NCI-H1930 (cell line): ENCODE results near the gene NEK9.
A peak's percentile ranks its signal among the peaks of the same experiment; 100 is the strongest.
"Not testable (repeated sequence)": the region's sequence is repeated elsewhere in the genome, so short reads cannot be mapped to it uniquely, and the experiment has no call there.

Experiments used
- DNase-seq, 2 experiments: peaks; one replicate each; lab custom pipeline; 2025; lab: John Stamatoyannopoulos, UW

The NEK9 gene

DNA sequence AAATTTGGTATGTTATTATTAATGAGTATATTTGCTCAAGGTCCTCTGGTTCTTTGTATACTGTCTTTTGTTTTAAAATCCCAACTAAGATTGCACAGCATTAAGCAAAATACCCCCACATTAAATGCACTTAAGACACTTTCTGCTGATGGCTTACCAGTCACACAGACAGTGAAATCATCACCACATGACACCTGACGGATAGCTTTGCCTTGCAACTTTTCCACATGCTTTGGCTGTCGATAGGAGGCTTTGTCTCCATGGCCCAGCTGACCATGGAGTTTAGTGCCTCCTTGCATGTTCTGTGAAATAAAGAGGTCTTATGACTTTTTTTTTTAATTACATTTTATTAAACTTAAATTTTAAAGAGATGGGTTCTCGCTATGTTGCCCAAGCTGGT, 19.7 kb downstream of the NEK9 start:
- no peak for DNase-seq

GRCh38 chr14:75101491-75101890, 25.4 kb downstream of the NEK9 start:
- no peak for DNase-seq

DNA sequence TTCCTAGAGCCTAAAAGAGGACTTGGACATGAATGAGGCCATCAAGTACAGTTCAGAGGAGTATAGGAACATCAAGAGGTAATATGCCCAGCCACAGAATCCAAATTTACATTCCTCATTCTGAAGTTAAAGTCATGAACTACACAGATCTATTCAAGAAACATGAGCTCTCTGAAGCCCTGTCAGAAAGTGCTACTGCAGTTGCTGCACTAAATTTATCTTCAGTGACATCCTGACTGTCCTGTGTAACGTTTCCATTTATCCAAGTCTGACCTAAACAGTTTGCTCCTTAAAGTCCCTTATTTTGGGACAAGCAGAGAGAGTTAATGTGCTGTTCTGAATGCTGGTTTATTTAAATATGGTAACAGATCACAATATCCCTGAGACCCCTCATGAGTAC, 28.2 kb downstream of the NEK9 start:
- DNase-seq, result no peak

DNA sequence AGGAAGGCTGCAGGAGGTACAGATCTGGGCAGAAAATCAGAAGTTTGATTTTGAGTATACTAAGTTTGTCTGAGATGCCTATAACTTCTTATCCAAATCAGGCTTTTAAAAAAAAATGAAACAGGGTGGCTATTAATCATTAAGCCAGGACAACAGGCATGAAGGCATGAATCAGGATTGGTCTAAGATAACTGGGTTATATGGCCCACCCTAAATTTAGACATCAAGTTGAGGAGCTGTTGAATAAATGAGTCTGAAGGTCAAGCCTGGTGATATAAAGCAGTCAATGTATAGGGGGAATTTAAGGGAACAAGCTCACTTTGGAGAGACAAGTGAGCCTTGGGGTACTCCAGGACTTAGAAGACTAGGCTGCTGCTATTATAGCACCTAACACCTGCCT, 28.6 kb downstream of the NEK9 start:
- no peak for DNase-seq

DNA sequence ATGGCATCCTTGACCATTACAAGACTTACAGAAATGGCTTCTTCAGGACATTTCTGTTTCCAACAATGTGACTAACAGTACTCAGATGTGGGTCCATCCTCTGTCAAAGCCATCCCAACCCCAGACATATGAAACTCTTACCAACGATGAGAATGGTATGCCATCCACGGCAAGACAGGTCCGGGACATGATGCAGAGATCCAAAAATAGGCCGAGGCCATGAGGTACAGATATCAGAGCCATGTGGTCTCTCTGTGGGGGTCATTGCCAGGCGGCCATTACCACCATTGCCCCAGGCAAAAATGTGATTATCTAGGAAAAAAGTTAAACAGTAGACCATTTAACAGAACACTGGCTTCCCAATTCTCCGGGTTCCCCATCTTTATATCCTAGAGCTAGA, 29.9 kb downstream of the NEK9 start:
- no peak for DNase-seq

DNA sequence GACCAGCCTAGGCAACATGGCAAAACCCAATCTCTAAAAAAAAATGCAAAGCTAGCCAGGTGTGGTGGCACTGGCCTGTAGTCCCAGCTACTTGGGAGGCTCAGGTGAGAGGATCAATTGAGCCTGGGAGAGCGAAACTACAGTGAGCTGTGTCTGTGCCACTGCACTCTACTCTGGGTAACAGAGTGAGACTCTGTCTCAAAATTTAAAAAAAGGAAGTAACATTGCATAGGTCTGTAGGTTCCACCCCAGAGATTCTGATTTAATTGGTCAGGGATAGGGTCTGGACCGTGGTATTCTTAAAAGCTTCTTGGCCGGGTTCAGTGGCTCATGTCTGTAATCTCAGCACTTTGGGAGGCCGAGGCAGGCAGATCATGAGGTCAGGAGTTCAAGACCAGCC, 31.2 kb downstream of the NEK9 start:
- no peak for DNase-seq

GRCh38 chr14:75094896-75095295, 32.0 kb downstream of the NEK9 start:
- no peak for DNase-seq

GRCh38 chr14:75092698-75093097, 34.1 kb downstream of the NEK9 start:
- DNase-seq, result no peak

GRCh38 chr14:75091251-75091650, 35.6 kb downstream of the NEK9 start:
- no peak for DNase-seq

DNA sequence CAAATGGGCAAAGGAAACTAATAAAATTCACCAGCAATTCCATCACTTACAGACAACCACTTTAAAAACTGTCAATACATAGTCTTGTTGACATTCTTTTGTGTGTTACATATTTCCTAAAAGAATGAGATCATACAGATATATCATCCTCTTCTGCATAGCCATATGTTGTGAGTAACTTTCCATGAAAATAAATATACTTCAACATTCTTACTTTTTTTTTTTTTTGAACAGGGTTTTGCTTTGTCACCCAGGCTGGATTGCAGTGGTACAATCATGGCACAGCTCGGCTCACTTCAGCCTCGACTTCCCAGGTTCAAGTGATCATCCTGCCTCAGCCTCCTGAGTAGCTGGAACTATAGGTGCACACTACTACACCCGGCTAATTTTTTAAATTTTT, 36.5 kb downstream of the NEK9 start:
- DNase-seq, result no peak

DNA sequence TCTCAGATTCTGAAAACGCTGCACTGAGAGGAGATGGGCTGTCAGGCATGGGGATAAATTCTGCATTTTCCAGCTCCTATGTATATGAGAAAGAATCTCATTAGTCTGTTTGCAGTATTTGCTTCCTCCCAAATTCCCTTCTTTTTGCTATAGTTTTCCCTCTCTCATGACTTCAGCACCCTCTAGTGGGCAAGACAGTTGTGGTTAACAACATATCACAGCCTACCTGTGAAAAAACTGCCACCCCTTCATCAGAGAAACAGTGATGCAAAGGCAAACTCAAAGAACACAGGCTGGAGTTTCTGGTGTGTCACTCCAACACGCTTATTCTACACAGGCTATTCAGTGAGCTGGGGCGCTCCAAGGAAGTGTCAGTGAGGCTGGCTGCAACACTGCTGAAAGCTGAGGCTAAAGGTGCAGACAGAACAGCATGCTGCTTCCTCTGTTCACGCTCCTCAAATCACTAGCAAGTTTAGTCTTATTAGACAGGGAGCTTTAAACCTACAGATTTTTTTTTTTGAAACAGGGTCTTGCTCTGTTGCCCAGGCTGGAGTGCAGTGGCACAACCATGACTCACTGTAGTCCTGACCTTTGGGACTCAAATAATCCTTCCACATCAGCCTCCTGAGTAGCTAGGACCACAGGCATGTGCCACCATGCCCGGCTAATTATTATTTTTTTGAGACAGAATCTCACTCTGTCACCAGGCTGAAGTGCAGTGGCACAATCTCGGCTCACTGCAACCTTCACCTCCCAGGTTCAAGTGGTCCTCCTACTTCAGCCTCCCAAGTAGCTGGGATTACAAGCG, 38.1 kb downstream of the NEK9 start:
- peak in 1 of 2 experiments; percentile 28 for DNase-seq

DNA sequence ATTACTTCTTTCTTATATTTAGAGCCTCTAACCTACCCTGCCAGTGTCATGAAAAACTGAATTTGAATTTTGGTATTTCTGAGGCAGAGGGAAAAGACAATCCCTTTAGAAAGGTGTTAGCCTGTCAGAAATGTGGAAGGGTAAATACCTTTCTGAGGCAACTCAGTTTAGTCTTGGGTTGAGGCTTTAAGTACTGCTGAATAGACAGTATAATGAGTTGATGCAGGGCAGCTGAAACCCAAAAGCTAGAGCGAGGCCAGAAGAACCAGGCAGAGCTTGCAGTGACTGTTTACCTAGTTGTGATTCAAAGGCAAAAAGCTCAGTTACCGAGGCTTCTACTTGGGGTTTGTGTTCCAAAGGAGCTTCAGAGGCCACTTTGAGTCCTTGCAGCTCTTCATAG, 38.7 kb downstream of the NEK9 start:
- DNase-seq, result no peak

DNA sequence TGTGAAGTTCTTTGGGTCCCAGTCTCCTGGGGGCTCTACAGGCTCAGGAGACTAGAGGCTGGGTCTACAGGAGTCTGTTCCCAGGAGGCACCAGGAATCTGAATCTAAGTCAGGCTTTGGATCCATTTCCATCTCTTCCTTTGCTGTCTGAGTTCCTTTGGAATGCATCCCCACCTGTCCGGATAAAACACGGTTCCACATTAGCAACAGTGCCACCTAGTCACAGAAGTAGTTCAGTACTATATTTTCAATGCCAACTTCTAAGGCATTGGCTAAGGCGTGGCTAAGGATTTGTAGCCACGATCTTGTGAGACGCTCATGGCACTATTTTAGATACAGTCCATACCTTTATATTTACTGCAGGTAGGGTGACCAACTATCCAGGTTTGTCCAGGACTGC, 42.3 kb downstream of the NEK9 start:
- DNase-seq, result no peak

GRCh38 chr14:75083271-75083670, 43.6 kb downstream of the NEK9 start:
- no peak for DNase-seq

DNA sequence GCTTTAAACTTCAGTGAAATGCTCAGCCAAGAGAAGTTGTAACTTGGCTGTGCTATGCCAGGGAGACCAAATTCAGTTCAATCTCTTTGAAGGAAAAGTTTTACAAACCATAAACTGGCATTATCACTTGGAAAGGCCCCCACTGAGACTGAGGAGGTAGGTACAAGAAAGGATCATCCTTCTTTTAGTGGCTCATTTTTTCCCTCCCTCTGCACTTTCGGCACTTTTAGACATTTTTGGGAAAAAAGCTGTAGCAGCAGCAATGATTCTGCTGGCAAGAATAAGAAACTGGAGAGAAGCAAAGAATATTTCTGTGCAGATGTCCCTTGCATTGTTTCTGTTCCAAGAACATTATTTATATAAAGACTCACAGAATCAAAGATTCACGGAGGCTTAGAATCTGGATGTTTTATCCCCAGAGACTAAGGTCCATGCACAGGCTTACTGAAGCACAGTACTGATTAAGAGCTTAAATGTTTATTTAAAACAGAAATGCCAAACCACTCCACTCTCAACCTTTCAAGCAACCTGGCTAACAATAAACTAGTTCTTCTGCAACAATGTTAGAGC, 45.1 kb downstream of the NEK9 start:
- DNase-seq, result no peak

GRCh38 chr14:75079521-75079920, 47.3 kb downstream of the NEK9 start:
- no peak for DNase-seq

- DNase-seq, result no peak
Observed at GRCh38 chr14:75077794-75078193, 49.1 kb downstream of the NEK9 start.

- DNase-seq, result no peak
Observed at GRCh38 chr14:75070383-75070782, 56.5 kb downstream of the NEK9 start.

GRCh38 chr14:75069811-75070145, 57.1 kb downstream of the NEK9 start:
- DNase-seq, result no peak

DNA sequence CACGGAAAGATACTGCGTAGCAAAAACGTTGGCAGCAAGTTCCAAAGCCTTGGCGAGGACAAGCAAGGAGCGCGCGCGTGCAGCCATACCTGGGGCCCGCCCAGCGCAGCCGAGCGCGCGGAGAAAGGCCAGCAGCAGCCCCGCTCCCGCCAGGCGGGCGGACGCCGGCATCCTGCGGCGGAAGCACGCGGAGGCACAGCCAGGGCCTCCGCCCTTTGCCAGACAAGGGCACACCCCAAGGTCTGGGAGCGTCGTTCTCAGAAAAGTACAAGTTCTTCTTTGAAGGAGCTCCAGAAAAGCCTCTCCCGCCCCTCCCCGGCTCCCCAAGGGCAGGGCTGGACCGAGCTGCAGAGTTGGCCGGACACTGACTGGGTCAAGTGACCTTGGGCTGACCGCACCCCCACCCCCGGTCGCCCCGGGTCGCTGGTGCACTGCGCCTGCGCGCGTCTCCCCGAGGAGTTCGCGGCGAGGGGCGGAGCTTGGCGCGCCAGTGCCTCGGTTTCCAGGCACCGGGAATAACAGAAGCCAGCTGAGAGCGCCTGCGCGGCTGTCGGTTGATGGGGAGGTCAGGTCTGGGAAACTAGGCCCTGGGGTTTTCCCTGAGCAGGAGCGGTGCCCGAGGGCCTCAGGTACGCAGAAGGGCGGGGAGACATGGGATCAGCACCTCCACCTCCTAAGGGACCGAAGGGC, 57.6 kb downstream of the NEK9 start, which contains the start of gene ZC2HC1C:
ZC2HC1C (plus strand) TSS at position 521 of the 690 bp plus-strand sequence. CDS start 933 bp downstream, outside the sequence.
- peak; percentile 69 to 82 for DNase-seq

DNA sequence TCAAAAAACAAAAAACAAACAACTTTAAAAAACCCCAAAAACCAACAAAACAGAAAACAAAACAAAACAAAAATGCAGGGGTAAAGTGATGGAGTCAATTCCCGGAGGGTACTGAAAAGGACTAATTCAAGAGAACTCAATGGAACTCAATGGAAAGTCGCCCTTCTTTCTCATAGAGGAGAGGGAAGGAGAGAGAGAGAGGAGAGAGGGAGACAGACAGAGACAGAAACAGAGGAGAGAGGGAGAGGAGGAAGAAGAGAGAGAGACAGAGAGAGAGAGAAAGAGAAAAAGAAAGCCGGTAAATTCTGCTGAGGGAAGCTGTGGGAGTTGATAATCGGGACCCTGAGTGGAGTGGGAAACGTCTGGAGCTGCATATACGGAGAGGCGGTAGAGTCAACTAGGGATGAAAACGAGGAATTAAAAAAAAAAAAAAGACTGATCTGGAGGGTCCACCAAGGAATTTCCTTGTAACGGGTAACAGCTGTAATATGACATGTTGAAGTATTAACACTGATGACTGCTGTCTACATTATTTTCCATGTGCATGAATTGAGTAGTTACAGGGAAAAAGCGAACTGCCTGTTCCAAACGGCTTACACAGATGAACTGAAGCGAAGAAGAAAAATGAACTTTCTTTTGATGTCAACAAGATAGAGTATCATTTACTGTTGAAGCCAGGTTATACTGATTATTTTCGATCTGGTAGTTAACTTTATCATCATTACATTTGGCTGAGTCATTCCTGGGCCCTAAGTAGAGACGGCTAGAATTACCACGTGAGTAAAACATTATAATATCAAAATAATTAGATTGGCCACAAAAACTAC, 58.3 kb downstream of the NEK9 start:
- DNase-seq, result no peak

GRCh38 chr14:75067765-75068164, 59.1 kb downstream of the NEK9 start:
- not testable (repeated sequence) for DNase-seq
